ACC112 (cell line): ENCODE data around the gene TPP2.

Experiments used
- H2AFZ ChIP-seq: fragments of 200-600 bp; sonication (generic); one replicate; pipeline ENCODE4 v1.6.0; 2017; ENCODE audit warnings: antibody characterized with exemption, low read length; ENCODE audit not compliant: unreplicated experiment
- H3K27ac ChIP-seq: fragments of 200-600 bp; sonication (generic); 2 replicates; pipeline ENCODE4 v1.5.1; 2014; ENCODE audit warnings: low read depth, mild to moderate bottlenecking, antibody characterized with exemption, low read length, moderate library complexity
- H3K27me3 ChIP-seq: fragments of 200-600 bp; sonication (generic); 2 replicates; pipeline ENCODE4 v1.6.1; 2014; ENCODE audit warnings: mild to moderate bottlenecking, antibody characterized with exemption, low read length, moderate library complexity, mixed read lengths; ENCODE audit not compliant: insufficient read depth
- H3K36me3 ChIP-seq: fragments of 200-600 bp; sonication (generic); 2 replicates; pipeline ENCODE4 v1.6.1; 2016; ENCODE audit warnings: mild to moderate bottlenecking, antibody characterized with exemption, low read length, moderate library complexity, mixed read lengths; ENCODE audit not compliant: insufficient read depth
- H3K4me1 ChIP-seq: fragments of 200-600 bp; sonication (generic); one replicate; pipeline ENCODE4 v1.6.1; 2016; ENCODE audit warnings: low read length, mixed read lengths; ENCODE audit not compliant: insufficient read depth, unreplicated experiment, control insufficient read depth
- H3K4me3 ChIP-seq: fragments of 200-600 bp; sonication (generic); 2 replicates; pipeline ENCODE4 v1.5.1; 2014; ENCODE audit warnings: mild to moderate bottlenecking, low read depth, low read length
- H3K79me2 ChIP-seq: fragments of 200-600 bp; sonication (generic); one replicate; pipeline ENCODE4 v1.6.0; 2016; ENCODE audit warnings: low read length; ENCODE audit not compliant: control insufficient read depth, unreplicated experiment, insufficient read depth

The TPP2 gene

GRCh38 chr13:102700088-102701031 is 103.6 kb downstream of the TPP2 start:
- Histone ChIP-seq H3K27ac (no peak overlapping the region), H3K27me3 (no peaks in the 10 kb centered on the region), H3K79me2 (no peaks in the 10 kb centered on the region), H3K36me3 (no peaks in the 10 kb centered on the region), H3K4me3 (no peak overlapping the region), H3K4me1 (peaks cover 40% of the 10 kb centered on the region), H2AFZ (peak overlapping the region; percentile 32)

- Histone ChIP-seq H3K27ac (no peak overlapping the region), H3K79me2 (no peaks in the 10 kb centered on the region), H2AFZ (no peak overlapping the region), H3K4me1 (peaks cover 43% of the 10 kb centered on the region), H3K27me3 (no peaks in the 10 kb centered on the region), H3K4me3 (no peak overlapping the region), H3K36me3 (no peaks in the 10 kb centered on the region)
Observed at GRCh38 chr13:102701331-102701730, 104.5 kb downstream of the TPP2 start.

- Histone ChIP-seq H3K79me2 (no peaks in the 10 kb centered on the region), H3K4me3 (no peak overlapping the region), H3K36me3 (no peaks in the 10 kb centered on the region), H3K27ac (no peak overlapping the region), H3K27me3 (no peaks in the 10 kb centered on the region), H3K4me1 (peaks cover 56% of the 10 kb centered on the region), H2AFZ (peak overlapping the region; percentile 49)
Observed at GRCh38 chr13:102702965-102703725, 106.4 kb downstream of the TPP2 start.

GRCh38 chr13:102703726-102704035 is 106.9 kb downstream of the TPP2 start:
- Histone ChIP-seq H3K36me3 (no peaks in the 10 kb centered on the region), H3K4me3 (no peak overlapping the region), H2AFZ (peak overlapping the region; percentile 49), H3K27ac (no peak overlapping the region), H3K79me2 (no peaks in the 10 kb centered on the region), H3K4me1 (peaks cover 59% of the 10 kb centered on the region), H3K27me3 (no peaks in the 10 kb centered on the region)

GRCh38 chr13:102704238-102705058 is 107.7 kb downstream of the TPP2 start:
- no peaks in the 10 kb centered on the region for H3K36me3 ChIP-seq
- no peak overlapping the region for H2AFZ ChIP-seq
- peaks cover 55% of the 10 kb centered on the region for H3K4me1 ChIP-seq
- H3K27ac ChIP-seq, result no peak overlapping the region
- no peaks in the 10 kb centered on the region for H3K79me2 ChIP-seq
- no peaks in the 10 kb centered on the region for H3K27me3 ChIP-seq
- H3K4me3 ChIP-seq, result no peak overlapping the region

GRCh38 chr13:102707467-102707866 is 110.7 kb downstream of the TPP2 start:
- Histone ChIP-seq H2AFZ (no peak overlapping the region), H3K4me1 (peaks cover 41% of the 10 kb centered on the region), H3K27me3 (no peaks in the 10 kb centered on the region), H3K79me2 (no peaks in the 10 kb centered on the region), H3K4me3 (peak overlapping the region; percentile 35; the same call in 1 of the 2 replicates), H3K36me3 (no peaks in the 10 kb centered on the region), H3K27ac (peak overlapping the region; percentile 51)

GRCh38 chr13:102708211-102708610 is 111.4 kb downstream of the TPP2 start:
- Histone ChIP-seq H3K4me3 (no peak overlapping the region), H2AFZ (no peak overlapping the region), H3K36me3 (no peaks in the 10 kb centered on the region), H3K4me1 (peaks cover 38% of the 10 kb centered on the region), H3K27me3 (no peaks in the 10 kb centered on the region), H3K79me2 (no peaks in the 10 kb centered on the region), H3K27ac (peak overlapping the region; percentile 51)

- Histone ChIP-seq H3K4me1 (peaks cover 31% of the 10 kb centered on the region), H3K36me3 (no peaks in the 10 kb centered on the region)
Observed at GRCh38 chr13:102708991-102709390, 112.2 kb downstream of the TPP2 start.

GRCh38 chr13:102709536-102709935 is 112.8 kb downstream of the TPP2 start:
- Histone ChIP-seq H3K27ac (no peak overlapping the region), H3K27me3 (no peaks in the 10 kb centered on the region), H2AFZ (no peak overlapping the region), H3K4me3 (no peak overlapping the region), H3K4me1 (peaks cover 25% of the 10 kb centered on the region), H3K79me2 (no peaks in the 10 kb centered on the region), H3K36me3 (no peaks in the 10 kb centered on the region)

More at GRCh38 chr13:102708991-102709390, 112.2 kb downstream of the TPP2 start:
- Histone ChIP-seq H3K4me3 (no peak overlapping the region), H3K27me3 (no peaks in the 10 kb centered on the region), H3K79me2 (no peaks in the 10 kb centered on the region), H2AFZ (no peak overlapping the region), H3K27ac (no peak overlapping the region)

- no peak overlapping the region for H2AFZ ChIP-seq
Observed at GRCh38 chr13:102710261-102710679, 113.5 kb downstream of the TPP2 start.

More at GRCh38 chr13:102710261-102710679, 113.5 kb downstream of the TPP2 start:
- Histone ChIP-seq H3K79me2 (no peaks in the 10 kb centered on the region), H3K4me3 (no peak overlapping the region), H3K4me1 (peaks cover 23% of the 10 kb centered on the region), H3K36me3 (no peaks in the 10 kb centered on the region), H3K27ac (no peak overlapping the region), H3K27me3 (no peaks in the 10 kb centered on the region)
